ENCODE measurements around the gene NUP210L. TPM values are rescaled to one million over a fixed set of nuclear protein-coding genes. Genes with fewer than 3 reads are reported as not detected.
"Not testable (repeated sequence)": the region's sequence is repeated elsewhere in the genome, so short reads cannot be mapped to it uniquely, and the experiment has no call there.

Gene NUP210L
- total RNA-seq, 1 donor from 2014 or later: not detected

- Histone ChIP-seq H3K27ac (no peak overlapping the region), H3K4me3 (no peak overlapping the region)
Measured at GRCh38 chr1:154133256-154133655, 21.6 kb downstream of the NUP210L start.

DNA sequence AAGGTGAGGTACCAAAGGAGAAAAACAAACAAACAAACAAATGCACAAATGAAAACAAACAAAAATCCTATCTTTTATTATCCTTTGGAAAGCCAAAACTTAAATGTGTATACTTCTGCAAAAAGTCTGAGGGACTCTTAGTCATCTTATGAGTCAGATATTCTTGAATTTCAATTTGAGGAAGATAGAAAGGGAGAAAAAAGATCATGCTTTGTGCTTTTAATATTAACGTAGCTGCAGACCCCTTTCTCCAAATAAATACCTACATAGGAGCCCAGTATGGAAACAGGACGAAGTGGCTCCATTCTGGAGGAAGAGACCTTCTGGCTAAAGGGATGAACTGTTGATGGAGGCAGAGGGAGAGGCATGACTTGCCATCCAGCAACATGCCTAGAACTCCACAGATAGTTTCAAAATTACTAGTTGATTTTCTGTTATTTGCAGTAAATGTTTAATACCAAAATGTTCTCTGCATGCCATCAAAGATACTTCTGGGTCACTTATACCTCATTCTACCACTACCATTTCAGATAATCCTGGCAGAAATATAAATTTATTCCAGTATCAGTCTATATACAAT lies 25.4 kb downstream of the NUP210L start:
- no peaks in the 10 kb centered on the region for H3K4me1 ChIP-seq
- Mint-ChIP-seq H3K9me3 (no peaks in the 10 kb centered on the region), H3K27me3 (ENCODE audit: insufficient read depth, low read depth) (no peaks in the 10 kb centered on the region), H3K27ac (no peak overlapping the region), H3K4me3 (no peak overlapping the region), H3K4me1 (no peaks in the 10 kb centered on the region), H3K36me3 (no peaks in the 10 kb centered on the region)
- TF ChIP-seq, protein P1, sequence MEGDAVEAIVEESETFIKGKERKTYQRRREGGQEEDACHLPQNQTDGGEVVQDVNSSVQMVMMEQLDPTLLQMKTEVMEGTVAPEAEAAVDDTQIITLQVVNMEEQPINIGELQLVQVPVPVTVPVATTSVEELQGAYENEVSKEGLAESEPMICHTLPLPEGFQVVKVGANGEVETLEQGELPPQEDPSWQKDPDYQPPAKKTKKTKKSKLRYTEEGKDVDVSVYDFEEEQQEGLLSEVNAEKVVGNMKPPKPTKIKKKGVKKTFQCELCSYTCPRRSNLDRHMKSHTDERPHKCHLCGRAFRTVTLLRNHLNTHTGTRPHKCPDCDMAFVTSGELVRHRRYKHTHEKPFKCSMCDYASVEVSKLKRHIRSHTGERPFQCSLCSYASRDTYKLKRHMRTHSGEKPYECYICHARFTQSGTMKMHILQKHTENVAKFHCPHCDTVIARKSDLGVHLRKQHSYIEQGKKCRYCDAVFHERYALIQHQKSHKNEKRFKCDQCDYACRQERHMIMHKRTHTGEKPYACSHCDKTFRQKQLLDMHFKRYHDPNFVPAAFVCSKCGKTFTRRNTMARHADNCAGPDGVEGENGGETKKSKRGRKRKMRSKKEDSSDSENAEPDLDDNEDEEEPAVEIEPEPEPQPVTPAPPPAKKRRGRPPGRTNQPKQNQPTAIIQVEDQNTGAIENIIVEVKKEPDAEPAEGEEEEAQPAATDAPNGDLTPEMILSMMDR (IDR thresholded peaks at IDR 0.05): no peak
- no peak for TF ChIP-seq EZH2phosphoT487 (IDR thresholded peaks at IDR 0.05)
- no peak for TF ChIP-seq EZH2 (IDR thresholded peaks at IDR 0.05)
- DNase-seq (ENCODE audit: low spot score): no peak
- no peaks in the 10 kb centered on the region for H3K36me3 ChIP-seq
- no peaks in the 10 kb centered on the region for H3K9me3 ChIP-seq (ENCODE audit: low read depth)
- H3K4me2 ChIP-seq: no peak overlapping the region
- H3F3A ChIP-seq (ENCODE audit: low read depth): no peaks in the 10 kb centered on the region
- H3K4me3 ChIP-seq: no peak overlapping the region
- no peak overlapping the region for H2AFZ ChIP-seq (replicated peaks)
- no peak overlapping the region for H3K27ac ChIP-seq
- H3K27me3 ChIP-seq: no peaks in the 10 kb centered on the region
- no peaks in the 10 kb centered on the region for H3K79me2 ChIP-seq (ENCODE audit: low read depth)
- H3K9ac ChIP-seq: no peak overlapping the region
- no peaks in the 10 kb centered on the region for H4K20me1 ChIP-seq (ENCODE audit: low read depth)

More at GRCh38 chr1:154133256-154133655, 21.6 kb downstream of the NUP210L start:
- Histone ChIP-seq H3K36me3 (no peaks in the 10 kb centered on the region), H3K79me2 (ENCODE audit: low read depth) (no peaks in the 10 kb centered on the region), H4K20me1 (ENCODE audit: low read depth) (no peaks in the 10 kb centered on the region), H3K9ac (no peak overlapping the region), H3K4me2 (no peak overlapping the region), H3K4me1 (no peaks in the 10 kb centered on the region), H2AFZ (replicated peaks) (no peak overlapping the region), H3K27me3 (no peaks in the 10 kb centered on the region), H3K9me3 (ENCODE audit: low read depth) (no peaks in the 10 kb centered on the region), H3F3A (ENCODE audit: low read depth) (no peaks in the 10 kb centered on the region)
- Mint-ChIP-seq H3K4me3 (no peak overlapping the region), H3K4me1 (no peaks in the 10 kb centered on the region), H3K27me3 (ENCODE audit: insufficient read depth, low read depth) (no peaks in the 10 kb centered on the region), H3K27ac (no peak overlapping the region), H3K9me3 (no peaks in the 10 kb centered on the region), H3K36me3 (no peaks in the 10 kb centered on the region)
- TF ChIP-seq EZH2phosphoT487 (IDR thresholded peaks at IDR 0.05) (no peak), EZH2 (IDR thresholded peaks at IDR 0.05) (no peak)
- TF ChIP-seq, protein P1 (IDR thresholded peaks at IDR 0.05): no peak
- DNase-seq (ENCODE audit: low spot score): no peak

- not testable (repeated sequence) for H3K79me2 ChIP-seq (ENCODE audit: low read depth); H3K27ac Mint-ChIP-seq; H4K20me1 ChIP-seq (ENCODE audit: low read depth); H3K36me3 ChIP-seq; H3K4me3 ChIP-seq; H3K4me1 ChIP-seq; H3F3A ChIP-seq (ENCODE audit: low read depth); H3K27me3 ChIP-seq; H3K36me3 Mint-ChIP-seq; DNase-seq (ENCODE audit: low spot score); H3K4me2 ChIP-seq; H2AFZ ChIP-seq (replicated peaks); H3K27ac ChIP-seq; H3K9me3 ChIP-seq (ENCODE audit: low read depth); H3K4me3 Mint-ChIP-seq; H3K9me3 Mint-ChIP-seq; H3K9ac ChIP-seq; H3K27me3 Mint-ChIP-seq (ENCODE audit: insufficient read depth, low read depth); H3K4me1 Mint-ChIP-seq
Measured at GRCh38 chr1:154123205-154123604, 31.7 kb downstream of the NUP210L start.

- no peak overlapping the region for H3K4me3 ChIP-seq
- Mint-ChIP-seq H3K4me1 (peaks cover 5% of the 10 kb centered on the region), H3K9me3 (no peaks in the 10 kb centered on the region), H3K36me3 (no peaks in the 10 kb centered on the region), H3K27ac (no peak overlapping the region), H3K4me3 (no peak overlapping the region), H3K27me3 (ENCODE audit: insufficient read depth, low read depth) (peaks cover 4% of the 10 kb centered on the region)
- H4K20me1 ChIP-seq (ENCODE audit: low read depth): no peaks in the 10 kb centered on the region
- no peaks in the 10 kb centered on the region for H3K27me3 ChIP-seq
- TF ChIP-seq, protein P1 (IDR thresholded peaks at IDR 0.05): no peak
- peaks cover 4% of the 10 kb centered on the region for H3K4me1 ChIP-seq
- H3K9me3 ChIP-seq (ENCODE audit: low read depth): no peaks in the 10 kb centered on the region
- H3K4me2 ChIP-seq: no peak overlapping the region
- DNase-seq (ENCODE audit: low spot score): no peak
- no peaks in the 10 kb centered on the region for H3K36me3 ChIP-seq
- no peak overlapping the region for H2AFZ ChIP-seq (replicated peaks)
- H3K79me2 ChIP-seq (ENCODE audit: low read depth): no peaks in the 10 kb centered on the region
- no peak overlapping the region for H3K9ac ChIP-seq
- no peak overlapping the region for H3K27ac ChIP-seq
- H3F3A ChIP-seq (ENCODE audit: low read depth): no peaks in the 10 kb centered on the region
Measured at GRCh38 chr1:154117642-154118041, 37.2 kb downstream of the NUP210L start.
